ENCODE data around the gene GGA1.

GGA1 gene

DNA sequence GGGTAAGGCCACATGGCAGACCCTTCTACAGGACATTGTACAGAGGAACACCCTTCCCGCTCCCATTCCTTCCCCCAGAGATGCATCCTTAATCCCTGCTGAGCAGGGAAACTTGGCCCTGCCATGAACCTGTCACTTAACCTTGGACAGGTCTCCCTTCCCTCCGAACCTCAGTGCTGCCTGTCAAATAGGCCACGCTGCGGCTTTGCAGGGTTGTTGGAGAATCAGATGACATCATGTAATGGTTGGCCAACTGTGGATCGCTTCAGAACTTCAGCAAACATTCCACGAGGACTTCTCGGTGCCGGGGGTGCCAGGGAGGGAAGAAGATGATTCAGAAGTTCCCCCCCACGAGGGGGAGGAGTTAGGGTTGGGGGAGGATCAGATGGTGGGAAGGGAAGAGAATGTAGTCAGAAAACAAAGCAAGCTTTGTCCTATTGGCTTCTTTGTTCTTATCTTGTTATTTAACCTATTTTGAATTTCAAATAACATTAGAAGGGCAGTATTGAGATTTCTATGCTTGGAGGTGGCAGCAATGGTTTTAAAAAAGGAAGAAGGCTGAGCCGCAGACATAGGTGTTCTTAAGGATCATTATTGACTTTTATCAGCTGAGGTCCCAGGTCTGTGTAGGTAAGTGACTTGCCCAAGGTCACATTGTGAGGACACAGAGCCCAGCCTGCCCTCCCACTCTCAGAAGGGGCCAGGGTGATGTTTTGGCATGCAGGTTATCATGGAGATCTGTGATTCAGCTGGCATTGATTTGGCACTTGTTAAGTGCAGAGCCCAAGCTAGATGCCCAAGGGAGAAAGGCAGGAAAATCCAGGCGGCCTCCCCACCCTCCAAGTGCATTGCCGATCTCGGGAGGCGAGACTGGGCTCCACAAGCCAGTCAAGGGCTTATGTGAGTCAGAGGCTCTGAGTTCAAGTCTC is 45.2 kb upstream of the GGA1 start:
- TF ChIP-seq, protein P1, sequence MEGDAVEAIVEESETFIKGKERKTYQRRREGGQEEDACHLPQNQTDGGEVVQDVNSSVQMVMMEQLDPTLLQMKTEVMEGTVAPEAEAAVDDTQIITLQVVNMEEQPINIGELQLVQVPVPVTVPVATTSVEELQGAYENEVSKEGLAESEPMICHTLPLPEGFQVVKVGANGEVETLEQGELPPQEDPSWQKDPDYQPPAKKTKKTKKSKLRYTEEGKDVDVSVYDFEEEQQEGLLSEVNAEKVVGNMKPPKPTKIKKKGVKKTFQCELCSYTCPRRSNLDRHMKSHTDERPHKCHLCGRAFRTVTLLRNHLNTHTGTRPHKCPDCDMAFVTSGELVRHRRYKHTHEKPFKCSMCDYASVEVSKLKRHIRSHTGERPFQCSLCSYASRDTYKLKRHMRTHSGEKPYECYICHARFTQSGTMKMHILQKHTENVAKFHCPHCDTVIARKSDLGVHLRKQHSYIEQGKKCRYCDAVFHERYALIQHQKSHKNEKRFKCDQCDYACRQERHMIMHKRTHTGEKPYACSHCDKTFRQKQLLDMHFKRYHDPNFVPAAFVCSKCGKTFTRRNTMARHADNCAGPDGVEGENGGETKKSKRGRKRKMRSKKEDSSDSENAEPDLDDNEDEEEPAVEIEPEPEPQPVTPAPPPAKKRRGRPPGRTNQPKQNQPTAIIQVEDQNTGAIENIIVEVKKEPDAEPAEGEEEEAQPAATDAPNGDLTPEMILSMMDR (conservative IDR thresholded peaks at IDR 0.05; ENCODE audit: low read depth, low read length) = no peak
- peak; percentile 87 for DNase-seq (ENCODE audit: low read depth)
- H3K4me3 ChIP-seq (ENCODE audit: low read length) = peak overlapping the region; percentile 25

DNA sequence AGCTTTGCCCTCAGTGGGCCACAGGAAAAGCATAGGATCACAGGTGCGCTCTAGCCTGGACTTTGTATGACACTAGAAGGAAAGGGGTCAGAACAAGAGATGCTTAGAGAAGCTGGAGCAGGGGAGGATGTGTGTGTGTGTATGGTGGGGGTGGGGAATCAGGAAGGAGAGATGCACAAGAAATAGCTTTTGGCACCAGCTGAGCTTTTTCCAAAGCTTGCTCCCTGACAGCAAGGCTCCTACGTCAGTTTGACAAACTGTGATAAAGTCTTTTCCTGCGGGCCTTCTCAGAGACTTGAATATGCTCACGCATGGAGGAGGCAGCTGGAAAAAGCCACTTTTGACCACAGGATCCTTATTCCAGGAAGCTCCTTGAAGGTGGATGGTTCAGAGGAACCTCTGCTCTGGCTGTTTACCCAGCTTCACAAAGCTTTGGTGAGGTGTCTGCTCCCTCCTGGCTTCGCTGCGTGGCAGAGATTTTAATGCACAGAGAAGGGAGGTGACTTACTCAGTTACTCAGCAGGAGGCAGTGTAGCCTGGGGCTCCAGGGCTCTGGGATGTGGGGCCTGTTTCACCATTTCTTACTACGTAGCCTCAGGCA is 44.4 kb upstream of the GGA1 start:
- TF ChIP-seq, protein P1 (conservative IDR thresholded peaks at IDR 0.05; ENCODE audit: low read depth, low read length) = no peak
- no peak for DNase-seq (ENCODE audit: low read depth)
- peak overlapping the region; percentile 25 for H3K4me3 ChIP-seq (ENCODE audit: low read length)

DNA sequence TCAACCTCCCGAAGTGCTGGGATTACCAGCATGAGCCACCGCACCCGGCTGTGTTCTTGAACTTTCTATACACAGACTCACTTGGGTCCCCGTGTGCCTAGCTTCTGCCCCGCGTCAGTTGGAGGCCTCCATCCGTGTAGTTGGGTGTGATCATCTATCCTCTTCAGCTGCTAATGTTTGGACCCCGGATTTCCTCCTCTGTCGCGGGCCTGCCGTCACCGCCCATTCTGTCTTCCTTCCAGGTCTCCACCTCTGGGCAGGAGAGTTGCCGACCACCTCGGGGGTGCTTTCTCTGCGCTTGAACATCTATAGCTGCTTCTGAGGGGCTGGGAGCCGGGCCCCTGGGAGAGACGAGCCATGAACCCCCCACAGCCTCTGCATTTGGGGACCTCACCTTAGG is 42.8 kb upstream of the GGA1 start:
- TF ChIP-seq, protein P1 (conservative IDR thresholded peaks at IDR 0.05; ENCODE audit: low read depth, low read length) = no peak
- DNase-seq (ENCODE audit: low read depth) = no peak
- no peak overlapping the region for H3K4me3 ChIP-seq (ENCODE audit: low read length)

- DNase-seq (ENCODE audit: low read depth) = no peak
- TF ChIP-seq, protein P1 (conservative IDR thresholded peaks at IDR 0.05; ENCODE audit: low read depth, low read length) = no peak
- no peak overlapping the region for H3K4me3 ChIP-seq (ENCODE audit: low read length)
Observed at GRCh38 chr22:37566329-37566837, 42.3 kb upstream of the GGA1 start.

DNA sequence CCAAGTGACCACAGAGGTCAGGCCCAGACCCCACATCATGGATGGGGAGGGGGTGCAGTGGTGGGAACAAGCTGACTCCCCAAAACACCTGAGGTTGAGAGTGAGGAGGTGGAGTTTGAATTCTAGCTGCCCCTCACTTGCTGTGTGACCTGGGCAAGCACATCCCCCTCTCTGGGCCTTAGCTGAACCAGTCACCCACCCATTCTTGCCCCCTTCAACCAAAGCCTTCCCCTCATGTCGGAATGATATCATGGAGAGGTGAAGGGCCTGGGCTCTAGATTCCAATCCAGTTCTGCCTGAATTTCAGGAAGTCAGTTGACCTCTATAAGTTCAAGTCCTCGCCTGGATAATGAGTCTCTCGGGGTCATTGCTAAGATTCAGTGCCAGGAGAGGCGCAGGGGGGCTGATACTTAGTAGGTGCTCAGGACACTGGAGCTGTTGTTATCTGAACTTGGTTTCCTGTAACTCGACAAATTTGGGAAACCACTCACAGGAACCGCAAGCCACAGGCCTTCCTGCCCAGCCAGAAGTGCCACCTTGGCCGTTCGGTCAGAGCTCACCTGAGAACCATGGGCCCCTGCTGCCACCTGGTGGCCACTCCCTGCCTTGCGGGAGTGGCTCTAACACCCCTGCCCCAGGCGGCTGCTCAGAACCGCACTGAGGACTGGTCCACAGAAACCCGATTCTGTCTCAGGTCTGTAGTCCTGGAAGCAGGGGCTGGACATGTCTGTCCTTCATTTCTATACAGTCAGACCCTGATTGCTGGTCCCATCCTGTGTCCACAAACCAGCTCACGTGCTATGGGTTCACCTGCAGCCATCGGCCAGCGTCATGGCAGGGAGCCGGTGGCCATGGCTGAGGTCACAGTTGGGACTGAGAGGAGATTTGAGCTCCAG is 41.5 kb upstream of the GGA1 start:
- no peak for DNase-seq (ENCODE audit: low read depth)
- TF ChIP-seq, protein P1 (conservative IDR thresholded peaks at IDR 0.05; ENCODE audit: low read depth, low read length) = peak; percentile 92
- H3K4me3 ChIP-seq (ENCODE audit: low read length) = no peak overlapping the region

DNA sequence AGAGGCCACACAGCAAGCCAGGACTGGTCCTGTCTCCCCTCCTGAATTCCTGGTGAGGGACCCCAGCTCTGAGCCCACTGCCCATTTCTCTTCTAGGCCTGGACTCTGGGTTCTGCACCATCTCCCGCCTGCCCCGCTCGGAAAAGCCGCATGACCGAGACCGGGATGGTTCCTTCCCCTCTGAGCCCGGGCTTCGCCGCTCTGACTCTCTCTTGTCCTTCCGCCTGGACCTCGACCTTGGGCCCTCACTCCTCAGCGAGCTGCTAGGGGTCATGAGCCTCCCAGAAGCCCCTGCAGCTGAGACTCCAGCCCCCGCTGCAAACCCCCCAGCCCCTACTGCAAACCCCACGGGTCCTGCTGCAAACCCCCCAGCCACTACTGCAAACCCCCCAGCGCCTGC is 40.6 kb upstream of the GGA1 start:
- TF ChIP-seq, protein P1 (conservative IDR thresholded peaks at IDR 0.05; ENCODE audit: low read depth, low read length) = no peak
- H3K4me3 ChIP-seq (ENCODE audit: low read length) = no peak overlapping the region
- no peak for DNase-seq (ENCODE audit: low read depth)
